ENCODE results near the gene CALM3.

Gene CALM3

GRCh38 chr19:46607448-46607841, 6.3 kb downstream of the CALM3 start:
- no peak for TF ChIP-seq CTCF (IDR thresholded peaks at IDR 0.05)

- TF ChIP-seq CTCF (IDR thresholded peaks at IDR 0.05) = no peak
These were observed 7.0 kb downstream of the CALM3 start for GRCh38 chr19:46608178-46608577.

- TF ChIP-seq CTCF (IDR thresholded peaks at IDR 0.05) = no peak
These were observed 7.6 kb downstream of the CALM3 start for GRCh38 chr19:46608581-46609345.

GRCh38 chr19:46609511-46610412, 8.6 kb downstream of the CALM3 start:
- TF ChIP-seq CTCF (IDR thresholded peaks at IDR 0.05) = no peak

- TF ChIP-seq CTCF (IDR thresholded peaks at IDR 0.05) = no peak
These were observed 9.3 kb downstream of the CALM3 start for GRCh38 chr19:46610413-46610775.

GRCh38 chr19:46610851-46611770, 10.0 kb downstream of the CALM3 start:
- TF ChIP-seq CTCF (IDR thresholded peaks at IDR 0.05) = no peak

GRCh38 chr19:46611776-46612175, 10.6 kb downstream of the CALM3 start:
- no peak for TF ChIP-seq CTCF (IDR thresholded peaks at IDR 0.05)

Data from LNCAP (cell line).